GM10847 (cell line): ENCODE measurements around the gene RMC1.

Experiments used
- POLR2A ChIP-seq: IDR thresholded peaks from 2 replicates; pipeline ENCODE4 v1.6.1; 2011; ENCODE audit not compliant: insufficient read length; ENCODE audit errors: extremely low read depth

Gene RMC1

DNA sequence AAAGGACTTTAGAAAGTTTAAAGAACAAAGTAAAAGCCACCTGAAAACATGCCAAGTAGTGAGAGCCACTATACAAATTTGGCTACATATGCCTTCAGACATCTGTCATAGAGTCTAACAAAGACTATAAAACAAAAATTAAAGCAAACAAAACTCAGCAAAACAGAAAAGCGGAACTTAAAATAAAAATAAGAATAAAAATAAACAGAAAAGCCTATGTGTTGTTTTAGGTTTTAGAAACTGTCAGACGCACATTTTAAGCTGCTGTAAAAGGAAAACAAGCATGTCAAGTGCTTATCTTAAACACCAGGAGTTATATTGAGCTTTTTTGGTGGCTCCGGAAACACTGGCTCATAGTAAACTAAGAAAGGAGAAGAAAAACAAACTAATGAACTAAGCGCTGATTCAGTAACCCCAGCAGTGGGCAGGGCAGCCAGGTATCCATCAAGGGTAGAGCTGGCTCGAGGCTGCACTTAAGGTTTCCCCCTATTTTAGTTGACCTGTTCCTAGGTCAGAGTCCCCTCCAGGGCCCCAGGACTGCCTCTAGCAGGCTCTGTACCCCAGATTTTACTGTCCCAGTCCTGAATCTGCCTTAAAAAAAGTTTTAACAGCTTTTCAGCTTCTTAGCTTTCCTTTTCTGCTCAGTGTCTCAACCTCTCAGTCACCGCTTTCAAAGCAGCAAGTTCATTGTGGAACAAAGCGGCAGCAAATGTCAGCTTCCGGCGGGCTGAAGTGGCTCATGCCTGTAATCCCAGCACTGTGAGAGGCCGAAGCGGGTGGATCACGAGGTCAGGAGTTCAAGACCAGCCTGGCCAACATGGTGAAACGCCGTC is 15.4 kb upstream of the RMC1 start:
- TF ChIP-seq POLR2A: no peak

DNA sequence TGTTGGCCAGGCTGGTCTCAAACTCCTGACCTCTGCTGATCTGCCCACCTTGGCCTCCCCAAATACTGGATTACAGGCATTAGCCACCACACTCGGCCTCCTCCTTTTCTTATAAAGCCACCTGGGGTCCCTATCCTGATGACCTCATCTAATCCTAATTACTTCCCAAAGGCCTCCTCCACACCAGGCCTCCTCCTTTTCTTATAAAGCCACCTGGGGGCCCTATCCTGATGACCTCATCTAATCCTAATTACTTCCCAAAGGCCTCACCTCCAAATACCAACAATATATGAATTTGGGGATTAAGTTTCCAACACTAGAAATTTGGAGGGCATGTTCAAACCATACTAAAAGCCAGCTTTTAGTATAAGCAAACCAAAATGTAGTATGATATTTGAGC is 9.7 kb upstream of the RMC1 start:
- TF ChIP-seq POLR2A: no peak

DNA sequence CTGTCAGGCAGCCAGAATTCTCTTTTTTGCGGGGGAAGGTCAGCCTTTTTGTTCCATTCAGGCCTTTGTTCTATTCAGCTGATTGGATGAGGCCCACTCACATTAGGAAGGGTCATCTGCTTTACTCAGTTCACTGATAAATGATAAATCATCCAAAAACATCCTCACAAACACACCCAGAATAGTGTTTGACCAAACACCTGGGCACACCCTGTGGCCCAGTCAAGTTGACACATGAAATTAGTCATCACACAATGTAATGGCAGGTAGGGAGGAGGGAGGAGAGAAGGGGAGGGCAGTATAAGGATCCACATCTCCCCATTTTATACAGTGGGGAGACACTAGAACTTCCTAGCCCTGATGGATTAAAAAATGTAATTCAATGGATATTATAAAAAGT is 8.3 kb upstream of the RMC1 start:
- TF ChIP-seq POLR2A: no peak

DNA sequence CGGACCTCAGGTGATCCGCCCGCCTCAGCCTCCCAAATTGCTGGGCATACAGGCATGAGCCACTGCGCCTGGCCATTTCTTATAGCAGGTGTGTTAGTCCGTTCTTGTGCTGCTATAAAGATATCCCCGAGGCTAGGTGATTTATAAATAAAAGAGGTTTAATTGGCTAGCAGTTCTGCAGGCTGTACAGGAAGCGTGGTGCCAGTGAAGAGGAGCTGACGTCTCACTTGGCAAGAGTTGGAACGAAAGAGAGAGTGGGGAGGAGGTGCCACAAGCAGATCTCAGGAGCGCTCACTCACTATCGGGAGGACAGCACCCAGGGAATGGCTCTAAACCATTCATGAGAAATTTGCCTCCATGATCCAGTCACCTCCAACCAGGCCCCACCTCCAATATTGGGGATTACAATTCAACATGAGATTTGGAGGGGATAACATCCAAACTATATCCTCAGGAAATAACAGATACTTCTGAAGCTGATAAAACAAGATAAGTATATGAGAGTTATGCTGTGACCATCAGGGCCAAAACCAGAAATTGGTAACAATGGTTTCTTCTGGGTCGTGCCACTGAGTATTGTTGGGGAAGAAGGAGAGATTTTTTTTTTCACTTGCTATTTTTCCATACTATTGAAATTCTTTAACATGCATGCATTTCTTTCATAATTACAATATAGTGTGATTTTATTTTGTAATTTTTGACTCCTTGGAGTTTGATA is 7.4 kb upstream of the RMC1 start:
- TF ChIP-seq POLR2A: no peak

DNA sequence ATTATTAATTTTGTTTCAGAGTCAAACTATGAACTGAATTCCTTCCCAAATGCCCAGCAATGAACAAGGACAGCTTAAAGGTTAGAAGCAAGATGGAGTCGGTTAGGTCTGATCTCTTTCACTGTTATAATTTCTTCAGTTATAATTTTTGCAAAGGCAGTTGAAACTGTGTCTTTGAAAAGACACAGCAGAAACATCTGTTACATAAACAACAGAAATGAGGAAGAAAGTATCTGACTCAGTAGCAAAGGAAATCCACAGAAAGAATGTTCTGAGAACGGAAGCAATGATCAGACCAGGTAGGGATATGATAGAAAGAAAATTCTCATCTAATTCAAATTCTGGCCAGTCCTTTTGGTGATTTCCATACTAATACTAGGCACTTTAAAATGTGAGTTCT is 5.2 kb upstream of the RMC1 start:
- no peak for TF ChIP-seq POLR2A

DNA sequence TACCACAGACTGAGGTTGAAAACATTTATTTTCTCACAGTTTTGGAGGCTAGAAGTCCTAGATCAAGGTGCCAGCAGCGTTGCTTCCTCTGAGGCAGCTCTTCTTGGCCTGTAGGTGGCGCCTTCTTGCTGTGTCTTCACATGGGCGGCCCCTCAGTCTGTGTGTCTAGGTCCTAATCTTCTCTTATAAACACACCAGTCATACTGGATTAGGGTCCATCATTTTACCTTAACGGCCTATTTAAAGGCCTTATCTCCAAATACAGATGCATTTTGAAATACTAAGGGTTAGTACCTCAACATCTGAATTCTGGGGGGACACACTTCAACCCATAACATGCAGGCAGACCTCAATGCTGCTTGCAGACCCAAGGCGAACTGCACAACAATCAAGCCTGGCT is 4.4 kb upstream of the RMC1 start:
- TF ChIP-seq POLR2A: no peak

DNA sequence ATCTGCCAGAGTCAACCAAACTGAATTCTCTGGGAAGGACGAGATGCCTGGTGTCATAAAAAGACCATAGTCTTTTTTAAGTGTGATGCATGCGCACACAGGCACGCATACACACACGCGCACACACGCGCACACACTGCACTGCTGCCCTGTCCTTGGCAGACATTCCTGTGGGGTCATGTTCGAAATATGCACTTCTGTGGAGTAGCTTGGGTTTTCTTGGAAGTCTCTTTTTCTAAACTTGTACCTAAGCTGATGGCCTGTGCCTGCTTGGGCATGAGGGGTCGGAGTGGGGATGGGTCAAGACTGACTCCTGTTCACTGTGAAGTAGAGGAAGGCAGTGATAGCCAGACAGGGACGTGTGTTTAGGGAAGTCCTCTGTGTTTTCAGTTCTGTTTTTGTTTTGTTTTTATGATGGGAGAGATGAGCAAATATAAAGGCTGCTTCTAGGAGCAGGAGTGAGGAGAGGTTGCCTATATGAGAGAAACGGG is 4.0 kb upstream of the RMC1 start:
- TF ChIP-seq POLR2A: no peak

DNA sequence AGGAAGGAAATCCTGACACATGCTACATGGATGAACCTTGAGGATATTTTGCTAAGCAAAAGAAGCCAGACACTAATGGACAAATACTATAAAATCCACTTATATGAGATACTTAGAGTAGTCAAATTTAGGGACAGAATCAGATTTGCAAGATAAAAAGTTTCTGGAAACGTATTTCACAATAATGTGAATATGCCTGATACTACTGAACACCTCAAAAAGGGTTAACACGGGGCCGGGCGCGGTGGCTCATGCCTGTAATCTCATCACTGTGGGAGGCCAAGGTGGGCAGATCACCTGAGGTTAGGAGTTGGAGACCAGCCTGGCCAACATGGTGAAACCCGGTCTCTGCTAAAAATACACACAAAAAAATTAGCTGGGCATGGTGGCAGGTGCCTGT is 1.7 kb upstream of the RMC1 start:
- TF ChIP-seq POLR2A: no peak

DNA sequence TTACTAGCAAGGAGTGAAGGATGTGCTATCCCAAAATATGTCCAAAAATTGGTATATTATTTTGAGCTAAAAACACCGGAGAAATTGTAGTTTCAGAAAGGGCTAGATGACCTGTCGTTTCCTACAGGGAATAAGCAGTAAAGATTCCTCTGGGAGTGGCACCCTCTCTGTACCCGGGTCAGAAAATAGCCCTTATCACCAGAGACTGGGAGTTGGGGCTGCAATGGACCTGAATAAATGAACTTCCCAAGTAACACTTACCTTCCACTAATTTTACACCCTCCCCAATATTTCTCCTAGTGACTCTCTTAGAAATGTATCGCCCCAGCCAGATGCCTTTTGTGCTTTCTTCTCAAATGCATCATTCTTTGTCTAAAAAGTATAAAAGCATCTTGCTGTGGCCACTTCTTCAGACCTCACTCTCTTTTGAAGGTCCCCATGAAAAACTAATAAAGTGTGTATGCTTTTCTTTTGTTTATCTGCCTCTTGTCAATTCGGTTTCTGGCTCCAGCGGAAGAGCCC is 734 bp upstream of the RMC1 start:
- TF ChIP-seq POLR2A: no peak

DNA sequence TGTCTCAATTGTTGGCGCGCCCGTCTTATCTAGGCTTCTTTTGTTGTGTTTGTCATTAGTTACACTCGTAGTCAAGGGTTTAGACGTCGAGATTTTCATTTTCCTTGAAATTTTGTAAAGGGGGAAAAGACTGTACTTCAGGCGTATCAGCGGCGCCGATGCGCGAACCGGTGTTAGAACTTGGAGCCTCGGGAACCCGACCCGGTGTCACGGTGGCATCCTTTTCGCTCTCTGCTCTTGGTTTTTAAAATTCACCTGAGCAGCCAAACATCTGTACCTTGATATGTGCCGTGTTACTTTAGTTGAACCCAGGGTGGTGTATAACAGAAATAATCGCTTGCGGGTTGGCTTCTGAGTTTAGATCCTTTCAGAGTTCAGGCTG is 643 bp downstream of the RMC1 start:
- no peak for TF ChIP-seq POLR2A

DNA sequence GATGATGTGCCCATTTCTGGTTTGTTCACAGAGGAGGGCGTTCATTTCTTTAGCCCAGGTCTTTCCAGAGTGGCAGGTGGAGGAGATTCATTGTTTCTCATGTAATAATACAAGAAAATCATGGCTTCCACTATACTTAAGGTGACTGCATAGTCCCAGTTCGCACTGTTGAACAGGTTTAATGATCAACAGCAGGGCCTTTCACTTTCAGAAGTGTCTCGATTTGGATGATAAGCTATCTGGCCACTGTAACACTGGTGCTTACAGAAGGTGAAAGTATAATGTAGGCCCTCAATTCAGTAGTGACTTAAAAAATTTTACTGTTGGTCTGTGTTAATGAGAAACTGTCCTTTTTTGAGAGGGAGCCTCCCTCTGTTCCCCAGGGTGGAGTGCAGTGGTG is 1.4 kb downstream of the RMC1 start:
- no peak for TF ChIP-seq POLR2A

DNA sequence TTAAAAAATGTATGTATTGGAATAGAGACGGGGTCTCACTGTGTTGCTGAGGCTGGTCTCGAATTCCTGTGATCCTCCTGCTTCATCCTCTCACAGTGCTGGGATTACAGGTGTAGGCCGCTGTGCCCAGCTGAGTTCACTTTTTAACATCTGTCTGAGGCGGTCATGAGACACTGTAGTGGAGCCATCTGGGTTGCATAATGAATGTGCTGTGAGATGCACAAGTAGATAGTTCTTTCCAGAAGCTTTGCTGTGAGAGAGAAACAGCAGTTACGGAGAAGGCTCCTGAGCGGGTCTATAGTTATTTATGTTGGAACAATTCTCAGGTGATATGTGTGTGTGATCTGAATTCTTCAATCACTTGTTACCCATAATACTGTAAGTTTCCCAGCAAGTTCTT is 3.1 kb downstream of the RMC1 start:
- no peak for TF ChIP-seq POLR2A

DNA sequence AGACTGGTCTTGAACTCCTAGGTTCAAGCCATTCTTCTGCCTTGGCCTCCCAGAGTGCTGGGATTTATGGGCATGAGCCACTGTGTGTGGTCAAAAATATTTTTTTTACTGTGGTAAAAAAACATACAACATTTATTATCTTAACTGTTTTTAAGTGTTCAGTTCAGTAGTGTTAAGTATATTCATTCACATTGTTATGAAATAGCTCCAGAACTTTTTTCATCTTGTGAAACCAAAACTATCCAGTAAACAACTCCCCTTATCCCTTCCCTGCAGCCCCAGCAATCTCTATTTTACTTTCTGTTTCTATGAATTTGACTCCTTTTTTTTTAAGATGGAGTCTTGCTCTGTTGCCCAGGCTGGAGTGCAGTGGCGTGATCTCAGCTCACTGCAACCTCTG is 9.3 kb downstream of the RMC1 start:
- TF ChIP-seq POLR2A: no peak

DNA sequence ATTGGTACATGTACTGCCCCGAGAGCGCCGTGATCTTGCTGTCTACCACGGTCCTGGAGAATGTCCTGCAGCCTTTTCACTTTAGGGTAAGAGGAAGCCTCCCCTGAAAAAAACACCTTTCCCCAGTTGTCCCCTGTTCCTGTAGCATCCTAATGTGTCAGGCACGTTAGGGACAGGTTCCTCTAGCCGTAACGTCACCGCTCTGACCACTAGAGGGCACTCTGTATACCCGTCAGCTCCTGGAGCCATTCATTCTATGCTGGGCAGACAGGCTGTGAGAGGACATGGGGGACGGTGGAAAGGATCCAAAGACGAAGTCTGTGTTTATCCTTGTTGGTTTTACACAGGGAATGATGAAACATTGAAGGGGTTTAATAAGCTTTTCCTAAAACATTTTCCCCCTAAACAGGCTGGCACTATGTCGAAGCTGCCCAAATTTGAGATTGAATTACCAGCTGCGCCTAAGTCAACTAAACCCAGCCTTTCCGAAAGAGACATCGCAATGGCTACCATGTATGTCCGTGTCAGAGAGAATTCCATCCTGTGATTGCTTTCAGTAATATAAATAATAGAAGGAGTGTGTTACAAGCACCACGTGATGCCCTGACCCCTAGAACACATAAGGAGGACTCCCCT is 12.7 kb downstream of the RMC1 start:
- no peak for TF ChIP-seq POLR2A

DNA sequence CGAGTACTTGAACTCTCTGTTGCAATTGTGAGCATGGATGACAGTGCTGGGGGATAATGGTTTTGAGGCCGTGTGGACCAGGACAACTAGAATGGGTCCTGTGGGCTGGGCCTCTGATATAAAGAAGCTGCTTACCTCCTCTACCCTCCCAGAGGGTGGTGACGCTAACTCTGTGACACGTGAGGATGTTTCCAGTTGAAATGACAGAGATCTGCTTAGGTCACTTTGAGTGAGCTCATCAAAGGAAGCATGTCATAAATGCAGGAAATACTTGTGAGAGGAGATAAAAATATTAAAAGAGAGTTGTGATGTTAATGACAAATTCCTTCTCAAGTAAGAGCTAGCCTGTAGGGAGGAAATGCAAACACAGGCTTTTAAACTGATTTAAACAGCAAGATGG is 16.4 kb downstream of the RMC1 start:
- no peak for TF ChIP-seq POLR2A

DNA sequence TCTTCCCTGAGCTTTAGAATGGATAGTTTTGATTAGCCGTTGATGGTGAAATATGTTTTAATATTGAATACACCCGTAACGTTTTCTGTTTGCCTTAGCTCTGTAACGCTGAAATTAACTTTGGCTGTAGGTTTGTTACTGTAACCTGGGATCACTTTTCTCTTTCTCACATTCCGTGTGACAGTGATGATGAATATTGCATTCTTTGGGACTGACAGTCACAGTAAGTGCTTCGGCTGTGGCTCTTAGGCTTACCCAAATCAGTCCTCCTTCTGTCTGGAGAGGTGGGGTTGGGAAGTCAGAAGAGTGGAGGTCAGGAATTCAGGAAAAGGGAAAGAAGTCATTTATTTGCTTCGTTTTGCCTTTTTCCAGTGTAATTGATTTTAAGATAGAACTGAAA is 18.0 kb downstream of the RMC1 start:
- TF ChIP-seq POLR2A: no peak

DNA sequence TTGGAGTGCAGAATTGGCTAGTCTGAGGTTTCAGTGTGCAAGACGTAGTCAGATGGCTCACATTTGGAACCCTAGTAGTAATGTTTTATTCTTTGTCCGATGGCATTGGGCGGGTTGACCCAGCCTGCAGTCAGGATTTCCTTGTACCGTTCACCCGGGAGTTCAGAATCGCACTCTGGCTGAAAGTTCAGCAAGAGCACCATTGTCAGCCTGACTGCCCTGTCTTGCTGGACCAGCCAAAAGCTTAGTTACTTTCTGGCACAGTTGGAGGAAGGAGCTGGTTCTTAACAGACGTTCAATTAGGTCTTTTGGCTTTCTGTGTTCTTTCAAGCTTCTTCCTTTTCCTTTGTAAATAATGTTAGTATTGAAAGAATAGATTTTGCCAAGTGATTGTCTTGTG is 18.6 kb downstream of the RMC1 start:
- TF ChIP-seq POLR2A: no peak
